Measurements from ENCODE around the gene THSD4.

The THSD4 gene

GRCh38 chr15:71549091-71549490 lies 433.8 kb downstream of the THSD4 start:
- Histone ChIP-seq H3K27me3 (ENCODE audit: insufficient read depth, insufficient read length) (no peaks in the 10 kb centered on the region), H3K4me1 (ENCODE audit: insufficient read depth, insufficient read length) (no peaks in the 10 kb centered on the region), H3K4me3 (ENCODE audit: insufficient read length, low read depth) (no peak overlapping the region), H3K36me3 (ENCODE audit: insufficient read depth, insufficient read length, low read length) (no peaks in the 10 kb centered on the region), H3K9me3 (ENCODE audit: insufficient read depth, low read length) (no peaks in the 10 kb centered on the region), H3K9ac (ENCODE audit: insufficient read length, low read depth) (no peak overlapping the region)
- no peak for DNase-seq (ENCODE audit: low read depth, low spot score)
- TF ChIP-seq YY1 (IDR thresholded peaks at IDR 0.05; ENCODE audit: insufficient read depth, insufficient read length): no peak
- TF ChIP-seq ZNF274 (IDR thresholded peaks at IDR 0.05; ENCODE audit: low read depth, low read length): no peak
- TF ChIP-seq SUZ12 (IDR thresholded peaks at IDR 0.05; ENCODE audit: extremely low read depth, insufficient read depth, insufficient read length): no peak

GRCh38 chr15:71549697-71550096 lies 434.4 kb downstream of the THSD4 start:
- H3K9me3 ChIP-seq (ENCODE audit: insufficient read depth, low read length): no peaks in the 10 kb centered on the region
- H3K4me1 ChIP-seq (ENCODE audit: insufficient read depth, insufficient read length): no peaks in the 10 kb centered on the region

GRCh38 chr15:71551566-71551965 lies 436.3 kb downstream of the THSD4 start:
- Histone ChIP-seq H3K4me1 (ENCODE audit: insufficient read depth, insufficient read length) (no peaks in the 10 kb centered on the region), H3K36me3 (ENCODE audit: insufficient read depth, insufficient read length, low read length) (no peaks in the 10 kb centered on the region), H3K4me3 (ENCODE audit: insufficient read length, low read depth) (no peak overlapping the region), H3K9me3 (ENCODE audit: insufficient read depth, low read length) (no peaks in the 10 kb centered on the region), H3K9ac (ENCODE audit: insufficient read length, low read depth) (no peak overlapping the region), H3K27me3 (ENCODE audit: insufficient read depth, insufficient read length) (no peaks in the 10 kb centered on the region)
- DNase-seq (ENCODE audit: low read depth, low spot score): no peak
- TF ChIP-seq YY1 (IDR thresholded peaks at IDR 0.05; ENCODE audit: insufficient read depth, insufficient read length): no peak
- no peak for TF ChIP-seq SUZ12 (IDR thresholded peaks at IDR 0.05; ENCODE audit: extremely low read depth, insufficient read depth, insufficient read length)
- TF ChIP-seq ZNF274 (IDR thresholded peaks at IDR 0.05; ENCODE audit: low read depth, low read length): no peak

More at GRCh38 chr15:71549697-71550096, 434.4 kb downstream of the THSD4 start:
- Histone ChIP-seq H3K36me3 (ENCODE audit: insufficient read depth, insufficient read length, low read length) (no peaks in the 10 kb centered on the region), H3K9ac (ENCODE audit: insufficient read length, low read depth) (no peak overlapping the region), H3K4me3 (ENCODE audit: insufficient read length, low read depth) (no peak overlapping the region), H3K27me3 (ENCODE audit: insufficient read depth, insufficient read length) (no peaks in the 10 kb centered on the region)
- DNase-seq (ENCODE audit: low read depth, low spot score): no peak
- TF ChIP-seq ZNF274 (IDR thresholded peaks at IDR 0.05; ENCODE audit: low read depth, low read length) (no peak), SUZ12 (IDR thresholded peaks at IDR 0.05; ENCODE audit: extremely low read depth, insufficient read depth, insufficient read length) (no peak), YY1 (IDR thresholded peaks at IDR 0.05; ENCODE audit: insufficient read depth, insufficient read length) (no peak)

- H3K4me1 ChIP-seq (ENCODE audit: insufficient read depth, insufficient read length): no peaks in the 10 kb centered on the region
- peaks cover 5% of the 10 kb centered on the region; the same call in 1 of the 2 replicates for H3K9me3 ChIP-seq (ENCODE audit: insufficient read depth, low read length)
- H3K4me3 ChIP-seq (ENCODE audit: insufficient read length, low read depth): no peak overlapping the region
- H3K9ac ChIP-seq (ENCODE audit: insufficient read length, low read depth): no peak overlapping the region
- no peaks in the 10 kb centered on the region for H3K27me3 ChIP-seq (ENCODE audit: insufficient read depth, insufficient read length)
- TF ChIP-seq ZNF274 (IDR thresholded peaks at IDR 0.05; ENCODE audit: low read depth, low read length) (no peak), YY1 (IDR thresholded peaks at IDR 0.05; ENCODE audit: insufficient read depth, insufficient read length) (no peak), SUZ12 (IDR thresholded peaks at IDR 0.05; ENCODE audit: extremely low read depth, insufficient read depth, insufficient read length) (no peak)
- H3K36me3 ChIP-seq (ENCODE audit: insufficient read depth, insufficient read length, low read length): no peaks in the 10 kb centered on the region
- no peak for DNase-seq (ENCODE audit: low read depth, low spot score)
Measured at GRCh38 chr15:71559098-71559497, 443.8 kb downstream of the THSD4 start.

GRCh38 chr15:71559616-71560015 lies 444.3 kb downstream of the THSD4 start:
- no peaks in the 10 kb centered on the region for H3K4me1 ChIP-seq (ENCODE audit: insufficient read depth, insufficient read length)
- DNase-seq (ENCODE audit: low read depth, low spot score): no peak
- H3K4me3 ChIP-seq (ENCODE audit: insufficient read length, low read depth): no peak overlapping the region
- TF ChIP-seq SUZ12 (IDR thresholded peaks at IDR 0.05; ENCODE audit: extremely low read depth, insufficient read depth, insufficient read length) (no peak), YY1 (IDR thresholded peaks at IDR 0.05; ENCODE audit: insufficient read depth, insufficient read length) (no peak), ZNF274 (IDR thresholded peaks at IDR 0.05; ENCODE audit: low read depth, low read length) (no peak)
- H3K9ac ChIP-seq (ENCODE audit: insufficient read length, low read depth): no peak overlapping the region
- H3K36me3 ChIP-seq (ENCODE audit: insufficient read depth, insufficient read length, low read length): no peaks in the 10 kb centered on the region
- peaks cover 5% of the 10 kb centered on the region; the same call in 1 of the 2 replicates for H3K9me3 ChIP-seq (ENCODE audit: insufficient read depth, low read length)
- H3K27me3 ChIP-seq (ENCODE audit: insufficient read depth, insufficient read length): no peaks in the 10 kb centered on the region

- H3K9ac ChIP-seq (ENCODE audit: insufficient read length, low read depth): no peak overlapping the region
- H3K27me3 ChIP-seq (ENCODE audit: insufficient read depth, insufficient read length): no peaks in the 10 kb centered on the region
- no peak overlapping the region for H3K4me3 ChIP-seq (ENCODE audit: insufficient read length, low read depth)
- no peak for DNase-seq (ENCODE audit: low read depth, low spot score)
- H3K36me3 ChIP-seq (ENCODE audit: insufficient read depth, insufficient read length, low read length): no peaks in the 10 kb centered on the region
- peaks cover 3% of the 10 kb centered on the region; the same call in 1 of the 2 replicates for H3K9me3 ChIP-seq (ENCODE audit: insufficient read depth, low read length)
- H3K4me1 ChIP-seq (ENCODE audit: insufficient read depth, insufficient read length): no peaks in the 10 kb centered on the region
- TF ChIP-seq ZNF274 (IDR thresholded peaks at IDR 0.05; ENCODE audit: low read depth, low read length): no peak
- no peak for TF ChIP-seq SUZ12 (IDR thresholded peaks at IDR 0.05; ENCODE audit: extremely low read depth, insufficient read depth, insufficient read length)
- no peak for TF ChIP-seq YY1 (IDR thresholded peaks at IDR 0.05; ENCODE audit: insufficient read depth, insufficient read length)
Measured at GRCh38 chr15:71562251-71562650, 447.0 kb downstream of the THSD4 start.

GRCh38 chr15:71564217-71564616 lies 448.9 kb downstream of the THSD4 start:
- Histone ChIP-seq H3K4me1 (ENCODE audit: insufficient read depth, insufficient read length) (no peaks in the 10 kb centered on the region), H3K36me3 (ENCODE audit: insufficient read depth, insufficient read length, low read length) (no peaks in the 10 kb centered on the region), H3K9me3 (ENCODE audit: insufficient read depth, low read length) (no peaks in the 10 kb centered on the region), H3K4me3 (ENCODE audit: insufficient read length, low read depth) (no peak overlapping the region), H3K27me3 (ENCODE audit: insufficient read depth, insufficient read length) (no peaks in the 10 kb centered on the region), H3K9ac (ENCODE audit: insufficient read length, low read depth) (no peak overlapping the region)
- no peak for TF ChIP-seq YY1 (IDR thresholded peaks at IDR 0.05; ENCODE audit: insufficient read depth, insufficient read length)
- TF ChIP-seq ZNF274 (IDR thresholded peaks at IDR 0.05; ENCODE audit: low read depth, low read length): no peak
- no peak for TF ChIP-seq SUZ12 (IDR thresholded peaks at IDR 0.05; ENCODE audit: extremely low read depth, insufficient read depth, insufficient read length)
- DNase-seq (ENCODE audit: low read depth, low spot score): no peak

Measured in NT2/D1 (cell line).